ENCODE data around the gene BCKDHA. TPM values are rescaled to one million over a fixed set of nuclear protein-coding genes. Genes with fewer than 3 reads are reported as not detected.

Gene BCKDHA
- total RNA-seq, 1 donor from 2014 or later, result 9.2 TPM

- no peak for TF ChIP-seq EZH2 (IDR thresholded peaks at IDR 0.05; ENCODE audit: insufficient read depth, low read length)
- no peak for TF ChIP-seq CTCF (IDR thresholded peaks at IDR 0.05; ENCODE audit: insufficient read depth, low read depth, low read length)
- H3K4me2 ChIP-seq (ENCODE audit: low read length), result peak overlapping the region; percentile 99
- Mint-ChIP-seq H3K27me3 (ENCODE audit: low read depth, unreplicated experiment) (no peaks in the 10 kb centered on the region), H3K27ac (ENCODE audit: unreplicated experiment) (peak overlapping the region; percentile 63), H3K36me3 (ENCODE audit: low read depth, unreplicated experiment) (peaks cover 17% of the 10 kb centered on the region), H3K4me3 (ENCODE audit: unreplicated experiment) (peak overlapping the region; percentile 84), H3K4me1 (ENCODE audit: low read depth, unreplicated experiment) (peaks cover 8% of the 10 kb centered on the region), H3K9me3 (ENCODE audit: unreplicated experiment) (no peaks in the 10 kb centered on the region)
- H4K20me1 ChIP-seq (ENCODE audit: insufficient read depth, low read length), result peaks cover 43% of the 10 kb centered on the region
- H3K79me2 ChIP-seq (ENCODE audit: insufficient read depth, low read length), result peaks cover 40% of the 10 kb centered on the region
- DNase-seq (ENCODE audit: low read depth) (no peak), FAIRE-seq (no peak)
- peak overlapping the region; percentile 50 for H3K4me3 ChIP-seq (ENCODE audit: insufficient read depth, low read depth, low read length)
- H3K36me3 ChIP-seq (ENCODE audit: insufficient read depth, low read length), result peaks cover 4% of the 10 kb centered on the region
- peak overlapping the region; percentile 94 for H3K9ac ChIP-seq (ENCODE audit: low read length)
- peak overlapping the region; percentile 38 for H2AFZ ChIP-seq (ENCODE audit: low read depth, low read length)
- H3K27ac ChIP-seq (ENCODE audit: low read depth, low read length), result no peak overlapping the region
- H3K4me1 ChIP-seq (ENCODE audit: insufficient read depth, low read length), result peaks cover 4% of the 10 kb centered on the region
- H3K9me3 ChIP-seq (ENCODE audit: insufficient read depth, low read depth, low read length), result no peaks in the 10 kb centered on the region
- no peaks in the 10 kb centered on the region for H3K27me3 ChIP-seq (ENCODE audit: insufficient read depth, low read length)
Measured at GRCh38 chr19:41354343-41354953, 43.2 kb upstream of the BCKDHA start.

- Histone ChIP-seq H3K36me3 (ENCODE audit: insufficient read depth, low read length) (no peaks in the 10 kb centered on the region), H3K27ac (ENCODE audit: low read depth, low read length) (no peak overlapping the region), H3K4me1 (ENCODE audit: insufficient read depth, low read length) (peaks cover 4% of the 10 kb centered on the region), H4K20me1 (ENCODE audit: insufficient read depth, low read length) (peaks cover 37% of the 10 kb centered on the region), H3K4me3 (ENCODE audit: insufficient read depth, low read depth, low read length) (no peak overlapping the region), H3K27me3 (ENCODE audit: insufficient read depth, low read length) (no peaks in the 10 kb centered on the region), H3K79me2 (ENCODE audit: insufficient read depth, low read length) (peaks cover 34% of the 10 kb centered on the region), H3K4me2 (ENCODE audit: low read length) (no peak overlapping the region), H3K9ac (ENCODE audit: low read length) (no peak overlapping the region), H3K9me3 (ENCODE audit: insufficient read depth, low read depth, low read length) (no peaks in the 10 kb centered on the region), H2AFZ (ENCODE audit: low read depth, low read length) (no peak overlapping the region)
- Mint-ChIP-seq H3K36me3 (ENCODE audit: low read depth, unreplicated experiment) (peaks cover 22% of the 10 kb centered on the region), H3K4me3 (ENCODE audit: unreplicated experiment) (peak overlapping the region; percentile 73), H3K27ac (ENCODE audit: unreplicated experiment) (no peak overlapping the region), H3K9me3 (ENCODE audit: unreplicated experiment) (no peaks in the 10 kb centered on the region), H3K27me3 (ENCODE audit: low read depth, unreplicated experiment) (no peaks in the 10 kb centered on the region), H3K4me1 (ENCODE audit: low read depth, unreplicated experiment) (peaks cover 2% of the 10 kb centered on the region)
- DNase-seq (ENCODE audit: low read depth) (no peak), FAIRE-seq (no peak)
- TF ChIP-seq EZH2 (IDR thresholded peaks at IDR 0.05; ENCODE audit: insufficient read depth, low read length) (no peak), CTCF (IDR thresholded peaks at IDR 0.05; ENCODE audit: insufficient read depth, low read depth, low read length) (no peak)
Measured at GRCh38 chr19:41355035-41355434, 42.6 kb upstream of the BCKDHA start.

- Histone ChIP-seq H2AFZ (ENCODE audit: low read depth, low read length) (no peak overlapping the region), H3K27ac (ENCODE audit: low read depth, low read length) (no peak overlapping the region), H3K27me3 (ENCODE audit: insufficient read depth, low read length) (no peaks in the 10 kb centered on the region), H3K36me3 (ENCODE audit: insufficient read depth, low read length) (no peaks in the 10 kb centered on the region), H3K4me2 (ENCODE audit: low read length) (no peak overlapping the region), H3K9ac (ENCODE audit: low read length) (no peak overlapping the region), H3K79me2 (ENCODE audit: insufficient read depth, low read length) (peaks cover 27% of the 10 kb centered on the region), H3K9me3 (ENCODE audit: insufficient read depth, low read depth, low read length) (no peaks in the 10 kb centered on the region), H3K4me3 (ENCODE audit: insufficient read depth, low read depth, low read length) (no peak overlapping the region), H4K20me1 (ENCODE audit: insufficient read depth, low read length) (peaks cover 29% of the 10 kb centered on the region), H3K4me1 (ENCODE audit: insufficient read depth, low read length) (peaks cover 4% of the 10 kb centered on the region)
- FAIRE-seq (no peak), DNase-seq (ENCODE audit: low read depth) (no peak)
- no peak overlapping the region for H3K27ac Mint-ChIP-seq (ENCODE audit: unreplicated experiment)
- no peak overlapping the region for H3K4me3 Mint-ChIP-seq (ENCODE audit: unreplicated experiment)
- H3K4me1 Mint-ChIP-seq (ENCODE audit: low read depth, unreplicated experiment), result peaks cover 2% of the 10 kb centered on the region
- TF ChIP-seq CTCF (IDR thresholded peaks at IDR 0.05; ENCODE audit: insufficient read depth, low read depth, low read length), result no peak
- no peak for TF ChIP-seq EZH2 (IDR thresholded peaks at IDR 0.05; ENCODE audit: insufficient read depth, low read length)
- H3K9me3 Mint-ChIP-seq (ENCODE audit: unreplicated experiment), result no peaks in the 10 kb centered on the region
- H3K27me3 Mint-ChIP-seq (ENCODE audit: low read depth, unreplicated experiment), result no peaks in the 10 kb centered on the region
- peaks cover 22% of the 10 kb centered on the region for H3K36me3 Mint-ChIP-seq (ENCODE audit: low read depth, unreplicated experiment)
Measured at GRCh38 chr19:41355802-41356201, 41.8 kb upstream of the BCKDHA start.

Data from astrocyte (in vitro differentiated cells and primary cell).